HEK293 (cell line): ENCODE measurements around the gene BCAS3.

Experiments
- PRDM1 ChIP-seq: fragments of 450-650 bp; formaldehyde crosslinking; IDR thresholded peaks from 2 replicates; pipeline ENCODE4; 2016; ENCODE audit warnings: missing biosample characterization, missing genetic modification characterization
- PRDM10 ChIP-seq: fragments of 450-650 bp; formaldehyde crosslinking; IDR thresholded peaks from 2 replicates; pipeline ENCODE4 v1.5.1; 2016; ENCODE audit warnings: missing biosample characterization, missing genetic modification characterization
- TRIM28 ChIP-seq: IDR thresholded peaks from 2 replicates; pipeline ENCODE4 v1.6.1; 2011; ENCODE audit warnings: low read length, control low read depth, borderline replicate concordance
- ZNF133 ChIP-seq: fragments of 450-650 bp; formaldehyde crosslinking; IDR thresholded peaks from 2 replicates; pipeline ENCODE4 v1.5.1; 2016; ENCODE audit warnings: missing biosample characterization, missing genetic modification characterization
- ZNF155 ChIP-seq: fragments of 450-650 bp; formaldehyde crosslinking; IDR thresholded peaks from 2 replicates; pipeline ENCODE4 v1.5.1; 2016; ENCODE audit warnings: missing biosample characterization, missing genetic modification characterization
- ZNF23 ChIP-seq: fragments of 450-650 bp; formaldehyde crosslinking; IDR thresholded peaks from 2 replicates; pipeline ENCODE4 v1.5.1; 2016; ENCODE audit warnings: missing biosample characterization, missing genetic modification characterization, borderline replicate concordance
- ZNF391 ChIP-seq: fragments of 450-650 bp; formaldehyde crosslinking; IDR thresholded peaks from 2 replicates; pipeline ENCODE4 v1.5.1; 2016; ENCODE audit warnings: low read depth, missing biosample characterization, missing genetic modification characterization, borderline replicate concordance
- ZNF521 ChIP-seq: fragments of 450-650 bp; formaldehyde crosslinking; IDR thresholded peaks from 2 replicates; pipeline ENCODE4 v1.5.1; 2017; ENCODE audit warnings: missing biosample characterization, mild to moderate bottlenecking, missing genetic modification characterization
- ZNF555 ChIP-seq: fragments of 450-650 bp; formaldehyde crosslinking; conservative IDR thresholded peaks from 2 replicates; pipeline ENCODE4 v1.5.1; 2017; ENCODE audit warnings: missing biosample characterization, mild to moderate bottlenecking, missing genetic modification characterization, inconsistent platforms
- ZNF561 ChIP-seq: fragments of 450-650 bp; IDR thresholded peaks from 2 replicates; pipeline ENCODE4 v1.5.1; 2018; ENCODE audit warnings: missing biosample characterization, missing genetic modification characterization, borderline replicate concordance
- ZNF837 ChIP-seq: fragments of 450-650 bp; formaldehyde crosslinking; IDR thresholded peaks from 2 replicates; pipeline ENCODE4 v1.5.1; 2016; ENCODE audit warnings: missing biosample characterization, missing genetic modification characterization
- TF ChIP-seq, protein P1 (sequence below): fragments of 450-650 bp; formaldehyde crosslinking; IDR thresholded peaks from 2 replicates; pipeline ENCODE4 v1.5.1; 2016; ENCODE audit warnings: missing biosample characterization, missing genetic modification characterization

DNA sequence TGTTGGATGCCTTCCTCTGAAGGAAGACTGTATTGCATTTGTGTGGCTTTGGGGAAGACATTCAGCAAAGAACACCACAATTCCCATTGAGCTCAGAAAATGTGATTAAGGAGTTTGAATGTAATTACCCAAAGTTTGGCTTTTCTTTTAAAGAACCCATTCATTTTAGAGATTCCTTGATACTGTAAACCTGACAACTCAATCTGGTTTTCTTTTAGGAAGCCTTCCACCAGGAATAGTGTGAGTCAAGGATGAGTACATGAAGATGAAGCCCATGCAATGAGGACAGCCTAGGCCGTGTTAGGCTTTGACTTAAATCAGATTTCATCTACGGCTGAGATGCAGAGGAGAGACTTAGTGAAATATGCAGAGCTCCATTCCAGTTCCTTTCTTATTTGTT lies 450.3 kb downstream of the BCAS3 start:
- TF ChIP-seq ZNF155, result no peak
- TF ChIP-seq, protein P1, sequence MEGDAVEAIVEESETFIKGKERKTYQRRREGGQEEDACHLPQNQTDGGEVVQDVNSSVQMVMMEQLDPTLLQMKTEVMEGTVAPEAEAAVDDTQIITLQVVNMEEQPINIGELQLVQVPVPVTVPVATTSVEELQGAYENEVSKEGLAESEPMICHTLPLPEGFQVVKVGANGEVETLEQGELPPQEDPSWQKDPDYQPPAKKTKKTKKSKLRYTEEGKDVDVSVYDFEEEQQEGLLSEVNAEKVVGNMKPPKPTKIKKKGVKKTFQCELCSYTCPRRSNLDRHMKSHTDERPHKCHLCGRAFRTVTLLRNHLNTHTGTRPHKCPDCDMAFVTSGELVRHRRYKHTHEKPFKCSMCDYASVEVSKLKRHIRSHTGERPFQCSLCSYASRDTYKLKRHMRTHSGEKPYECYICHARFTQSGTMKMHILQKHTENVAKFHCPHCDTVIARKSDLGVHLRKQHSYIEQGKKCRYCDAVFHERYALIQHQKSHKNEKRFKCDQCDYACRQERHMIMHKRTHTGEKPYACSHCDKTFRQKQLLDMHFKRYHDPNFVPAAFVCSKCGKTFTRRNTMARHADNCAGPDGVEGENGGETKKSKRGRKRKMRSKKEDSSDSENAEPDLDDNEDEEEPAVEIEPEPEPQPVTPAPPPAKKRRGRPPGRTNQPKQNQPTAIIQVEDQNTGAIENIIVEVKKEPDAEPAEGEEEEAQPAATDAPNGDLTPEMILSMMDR, result no peak
- no peak for TF ChIP-seq TRIM28
- no peak for TF ChIP-seq PRDM1 (tag by site-specific recombination)
- TF ChIP-seq ZNF521 (tag by site-specific recombination), result no peak
- TF ChIP-seq ZNF561, result no peak
- no peak for TF ChIP-seq ZNF555 (tag by site-specific recombination)
- TF ChIP-seq ZNF23 (tag by site-specific recombination), result no peak
- TF ChIP-seq ZNF837 (tag by site-specific recombination), result no peak
- no peak for TF ChIP-seq ZNF133
- no peak for TF ChIP-seq ZNF391 (tag by site-specific recombination)
- no peak for TF ChIP-seq PRDM10 (tag by site-specific recombination)
